NCI-H2029 treated with DMSO at 0.1 percent for 48 hours (cell line): ENCODE measurements around the gene UMODL1.

Experiments used
- DNase-seq: peaks from one replicate; lab custom pipeline; 2025; lab: John Stamatoyannopoulos, UW

The UMODL1 gene

DNA sequence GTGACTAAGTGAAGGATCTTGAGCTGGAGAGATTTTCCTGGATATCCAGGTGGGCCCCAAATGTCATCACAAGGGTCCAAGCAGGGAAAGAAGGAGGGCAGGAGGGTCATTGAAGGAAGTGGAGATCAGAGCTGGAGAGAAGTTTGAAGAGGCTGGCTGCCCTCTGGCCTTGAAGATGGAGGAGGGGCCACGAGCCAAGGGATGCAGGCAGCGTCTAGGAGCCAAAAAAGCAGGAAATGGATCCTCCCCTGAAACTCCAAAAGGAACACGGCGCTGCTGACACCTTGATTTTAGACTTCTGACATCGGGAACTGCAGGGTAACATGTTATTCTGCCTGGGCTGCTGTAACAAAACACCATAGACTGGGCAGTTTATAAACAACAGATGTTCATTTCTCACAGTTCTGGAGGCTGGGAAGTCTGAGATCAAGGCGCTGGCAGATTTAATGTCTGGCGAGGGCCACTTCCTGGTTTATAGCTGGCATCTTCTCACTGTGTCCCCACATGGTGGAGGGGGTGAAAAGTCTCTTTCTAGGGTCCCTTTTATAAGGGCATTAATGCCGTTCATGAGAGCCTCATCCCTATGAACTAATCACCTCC, 32.2 kb upstream of the UMODL1 start:
- DNase-seq: no peak

DNA sequence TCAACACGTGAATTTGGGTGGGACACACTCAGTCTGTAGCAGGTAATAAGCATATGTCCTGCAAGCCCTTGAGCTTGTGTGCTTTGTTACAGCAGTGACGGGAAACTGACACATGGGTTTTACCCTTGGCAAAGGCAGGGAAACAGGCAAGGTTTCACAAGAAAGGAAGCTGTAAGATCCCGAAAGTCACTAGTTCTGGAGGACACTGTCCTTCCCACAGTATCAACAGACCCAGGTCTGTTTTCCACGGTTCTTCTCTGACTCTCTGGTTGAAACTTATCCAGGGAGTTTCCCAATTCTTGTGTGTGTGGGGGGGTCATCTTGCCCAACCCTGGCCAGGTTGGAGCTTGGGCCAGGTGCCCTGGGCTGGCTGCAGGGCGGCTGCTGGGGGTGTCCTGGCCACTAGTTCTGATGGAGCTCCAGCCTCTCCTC, 31.6 kb upstream of the UMODL1 start:
- DNase-seq: no peak

DNA sequence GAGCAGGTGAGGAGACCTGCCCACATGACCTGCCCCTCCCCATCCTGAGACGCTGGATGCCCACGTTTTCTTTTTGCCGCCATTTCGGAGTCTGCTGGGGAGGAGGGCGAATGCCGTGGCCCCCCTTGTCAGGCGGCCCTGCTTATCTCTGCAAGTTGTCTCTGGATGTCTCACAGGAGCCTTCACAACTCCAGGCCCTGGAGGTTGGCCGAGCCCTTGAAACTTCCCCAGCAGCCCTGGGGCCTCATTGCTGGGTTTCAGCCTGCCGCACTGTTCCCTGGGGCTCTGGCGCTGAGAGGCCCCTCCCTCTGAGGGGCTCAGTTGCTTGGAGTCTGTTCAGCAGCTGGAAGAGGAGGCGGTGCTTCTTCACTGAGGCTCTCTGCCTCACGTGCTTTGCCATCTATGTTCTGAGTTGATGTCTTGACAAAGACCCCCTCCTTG, 31.2 kb upstream of the UMODL1 start:
- DNase-seq: no peak

DNA sequence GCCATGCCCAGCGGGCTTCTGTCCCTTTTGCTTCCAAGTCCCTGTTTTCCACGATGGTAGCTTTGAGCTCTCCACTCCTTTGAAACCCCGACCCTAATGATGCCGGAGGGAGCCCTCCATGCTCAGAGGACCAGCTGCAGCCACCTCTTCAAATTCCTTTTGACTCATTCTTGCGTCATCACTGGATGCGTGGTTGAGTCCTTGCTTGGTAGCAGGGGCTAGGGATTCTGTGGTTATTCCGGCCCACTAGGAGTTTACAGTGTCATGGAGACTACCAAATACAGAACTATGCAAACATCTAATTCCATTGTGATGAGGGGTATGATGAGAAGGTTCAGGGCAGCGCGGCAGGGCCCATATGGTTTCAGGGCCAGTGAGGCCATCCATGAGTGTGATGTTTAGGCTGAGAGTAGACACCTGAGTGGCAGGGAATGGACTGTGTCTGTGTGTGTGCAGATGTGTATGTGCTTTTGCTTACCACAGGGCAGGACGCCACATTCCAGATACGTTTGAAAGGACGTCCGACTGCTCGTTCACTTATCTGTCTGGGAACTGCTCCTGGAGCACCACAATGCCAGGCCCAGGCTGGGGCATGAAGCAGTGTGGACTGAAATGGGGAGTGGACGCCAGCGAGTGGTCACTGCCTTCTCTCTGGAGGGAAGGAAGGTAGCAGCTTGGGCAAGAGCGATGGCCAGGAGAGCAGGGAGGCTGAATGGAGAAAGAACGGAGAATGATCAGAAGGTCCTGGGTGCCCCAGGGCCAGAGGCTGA, 30.5 kb upstream of the UMODL1 start:
- no peak for DNase-seq

DNA sequence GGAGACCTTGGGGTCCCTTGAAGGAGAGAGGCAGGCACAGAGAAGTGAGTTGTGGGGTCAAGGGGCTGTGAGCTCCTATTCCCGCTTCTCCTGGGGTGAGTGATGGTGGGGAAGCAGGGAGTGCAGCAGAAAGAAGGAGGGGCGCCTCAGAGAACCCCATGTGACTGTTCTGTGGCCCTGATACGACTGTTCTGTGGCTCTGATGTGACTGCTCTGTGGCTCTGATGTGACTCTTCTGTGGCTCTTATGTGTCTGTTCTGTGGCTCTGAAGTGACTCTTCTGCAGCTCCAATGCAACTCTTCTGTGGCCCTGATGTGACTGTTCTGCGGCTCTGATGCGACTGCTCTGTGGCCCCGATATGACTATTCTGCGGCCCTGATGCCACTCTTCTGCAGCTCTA, 29.9 kb upstream of the UMODL1 start:
- DNase-seq: no peak

DNA sequence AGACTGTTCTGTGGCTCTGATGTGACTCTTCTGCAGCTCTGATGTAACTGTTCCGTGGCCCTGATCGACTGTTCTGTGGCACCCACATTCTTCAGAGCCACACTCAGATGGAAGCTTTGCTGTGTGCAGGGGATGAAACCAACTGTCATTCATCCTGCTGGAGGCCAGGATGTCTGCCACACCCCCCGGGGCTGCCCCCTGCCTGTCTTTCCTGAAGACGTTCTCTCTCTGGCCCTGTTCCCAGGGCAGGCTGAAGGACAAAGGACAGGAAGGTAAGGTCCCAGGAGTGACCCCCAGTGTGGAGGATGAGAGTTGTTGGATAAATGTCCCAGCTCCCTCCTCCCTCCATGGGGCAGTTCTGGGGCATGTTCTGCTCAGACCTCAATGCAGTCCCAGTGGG, 29.4 kb upstream of the UMODL1 start:
- DNase-seq: no peak

DNA sequence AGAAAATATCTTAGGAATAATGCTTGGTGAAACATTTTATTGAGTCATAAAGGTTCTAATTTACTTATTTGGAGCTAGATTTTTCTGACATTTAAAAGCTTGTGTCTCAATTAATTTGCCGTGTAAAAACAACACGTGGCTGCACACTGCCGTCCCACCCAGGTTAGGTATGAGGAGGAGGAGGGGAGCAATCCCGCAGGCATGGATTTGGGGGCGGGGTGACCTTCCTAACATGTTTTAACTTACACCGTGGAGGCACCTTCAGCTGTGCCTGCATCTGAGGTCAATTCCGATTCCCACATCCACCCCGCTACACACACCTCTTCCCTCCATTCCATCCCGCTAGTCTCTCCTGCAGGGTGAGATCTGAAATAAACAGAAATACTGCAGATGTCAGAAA, 28.5 kb upstream of the UMODL1 start:
- no peak for DNase-seq

DNA sequence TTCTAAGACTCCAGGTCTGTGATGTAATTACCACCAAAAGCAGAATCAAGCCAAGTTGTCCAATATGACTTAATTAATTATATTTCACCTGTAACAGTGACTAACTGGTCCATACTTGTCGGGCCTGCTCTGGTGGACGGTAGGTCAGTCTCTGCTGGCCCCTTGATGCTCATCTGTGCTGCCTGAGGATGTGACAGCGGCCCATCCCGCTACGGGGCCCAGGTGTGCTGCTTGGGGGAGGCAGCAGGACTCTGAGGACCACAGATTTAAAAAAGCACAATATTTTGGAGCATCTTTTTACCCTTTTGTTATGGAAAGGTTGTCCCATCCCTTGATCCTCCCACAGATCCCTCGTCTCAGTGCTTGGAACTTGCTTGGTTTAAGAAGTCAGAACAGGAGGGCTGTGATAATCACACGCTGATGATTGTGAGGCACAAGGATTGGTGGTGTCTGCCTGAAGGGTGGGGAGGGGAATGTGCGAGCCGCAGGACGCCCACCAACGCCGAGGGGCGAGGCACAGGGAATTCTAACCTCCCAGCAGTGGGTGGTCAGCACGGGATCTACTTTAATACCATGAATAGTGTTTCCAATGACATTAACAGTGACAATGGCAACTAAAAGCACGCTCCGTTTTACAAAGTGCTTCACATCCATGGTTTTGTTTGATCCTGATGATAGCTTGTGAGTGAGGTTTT, 27.8 kb upstream of the UMODL1 start:
- DNase-seq: no peak

DNA sequence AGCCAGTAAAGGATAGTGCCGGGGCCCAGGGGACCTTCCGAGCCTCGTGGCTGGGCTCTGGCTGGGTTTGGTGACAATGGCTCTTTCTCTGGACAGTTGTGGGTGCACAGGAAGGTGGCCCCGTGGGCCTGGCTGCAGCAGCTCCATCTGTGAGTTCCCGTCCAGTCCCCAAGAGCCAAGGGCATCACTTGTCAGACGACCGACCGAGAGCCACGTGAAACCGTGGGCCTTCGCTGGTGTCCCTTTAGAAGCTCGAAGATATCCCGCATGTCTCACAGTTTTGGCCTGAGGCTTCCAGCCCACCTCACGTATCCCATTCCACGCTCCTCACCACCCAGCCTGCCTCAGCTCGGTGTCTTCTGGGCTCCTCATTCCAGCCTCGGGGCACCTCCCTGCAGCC, 27.2 kb upstream of the UMODL1 start:
- DNase-seq: no peak

DNA sequence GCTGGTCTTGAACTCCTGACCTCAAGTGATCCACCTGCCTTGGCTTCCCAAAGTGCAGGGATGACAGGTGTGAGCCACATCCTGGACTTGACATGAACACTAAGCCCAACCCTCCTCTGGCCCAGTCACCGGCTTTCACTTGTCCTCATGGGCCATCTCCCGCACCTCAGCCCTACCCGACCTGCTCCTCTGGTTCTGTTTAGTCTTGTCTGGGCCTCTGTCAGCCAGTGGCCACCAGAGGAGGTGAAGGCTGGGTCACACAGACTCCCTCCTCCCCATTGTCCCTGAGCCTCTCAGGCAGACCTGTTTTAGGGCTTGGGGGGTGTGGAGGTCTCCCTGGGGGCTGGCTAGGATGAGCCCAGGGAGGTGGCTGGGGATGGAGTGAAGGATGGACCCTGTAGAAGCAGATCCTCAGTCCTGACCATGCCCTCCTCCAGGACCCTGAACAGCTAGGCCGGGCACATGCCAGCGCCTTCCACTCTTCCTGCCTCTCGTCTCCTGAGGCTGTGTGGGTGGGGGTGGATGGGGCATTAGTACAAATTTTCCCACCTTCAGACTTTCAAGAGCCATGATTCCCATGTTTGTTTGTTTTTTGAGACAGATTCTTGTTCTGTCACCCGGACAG, 26.1 kb upstream of the UMODL1 start:
- no peak for DNase-seq

DNA sequence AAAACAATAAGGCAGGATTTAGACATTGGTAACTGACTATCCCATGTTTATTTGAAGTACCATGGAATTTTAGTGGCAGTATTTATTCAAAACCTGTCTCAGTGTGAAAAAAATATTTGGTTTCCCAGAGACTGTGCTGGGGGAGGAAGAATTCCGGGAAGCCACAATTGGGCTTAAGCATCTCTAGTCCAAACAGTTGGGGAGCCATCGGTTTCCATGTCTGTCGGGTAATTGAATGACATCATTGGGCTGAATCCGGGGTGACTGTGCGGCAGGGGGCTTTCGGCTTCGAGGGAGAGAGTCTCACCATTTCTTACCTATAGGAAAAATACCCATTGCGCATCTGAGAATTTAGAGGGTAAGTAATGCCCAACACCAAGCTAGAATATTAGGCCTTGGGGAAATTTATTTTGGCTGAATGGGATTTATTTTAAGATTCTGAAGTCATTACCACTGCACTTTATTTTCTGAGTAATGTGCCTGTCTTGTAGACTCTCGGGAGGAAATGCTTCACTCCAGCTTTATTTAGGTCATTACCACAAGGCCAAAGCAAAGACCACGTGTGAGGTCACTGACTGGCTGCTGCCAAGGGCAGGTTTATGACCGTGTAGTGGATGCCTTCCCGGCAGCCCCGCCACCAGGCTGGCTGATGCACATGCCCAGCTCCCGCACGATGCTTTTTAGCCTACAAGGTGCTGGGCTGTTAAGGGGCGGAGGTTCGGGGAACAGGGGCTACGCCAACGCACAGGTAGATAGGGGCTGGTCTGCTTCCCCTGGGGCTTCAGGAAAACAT, 23.1 kb upstream of the UMODL1 start:
- DNase-seq: no peak

DNA sequence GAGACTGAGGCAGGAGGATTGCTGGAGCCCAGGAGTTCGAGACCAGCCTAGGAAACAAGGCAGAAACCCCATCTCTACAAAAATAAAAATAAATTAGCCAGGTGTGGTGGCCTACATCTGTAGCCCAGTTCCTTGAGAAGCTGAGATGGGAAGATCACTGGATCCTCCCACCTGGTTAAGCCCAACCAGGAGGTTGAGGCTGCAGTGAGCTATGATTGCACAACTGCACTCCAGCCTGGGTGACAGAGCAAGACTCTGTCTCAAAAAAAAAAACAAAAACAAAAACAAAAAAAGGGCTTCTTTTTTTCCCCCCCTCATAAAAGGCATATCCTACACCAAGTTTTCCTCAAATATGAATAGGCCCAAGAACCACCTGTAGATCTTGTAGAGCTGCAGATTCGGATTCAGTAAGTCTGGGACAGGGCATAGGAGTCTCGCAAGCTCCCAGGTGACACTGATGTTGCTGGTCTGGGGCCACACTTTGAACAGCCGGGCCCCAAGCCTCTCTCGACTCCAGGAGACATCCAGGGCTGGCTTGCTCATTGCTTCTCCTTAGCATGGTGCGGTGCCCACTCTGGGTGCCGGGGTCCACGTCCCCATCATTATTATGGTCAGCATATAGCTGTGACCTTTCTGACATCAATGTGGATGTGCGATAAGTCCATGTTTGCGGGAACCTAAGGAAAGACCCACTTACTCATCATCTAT, 22.1 kb upstream of the UMODL1 start:
- DNase-seq: no peak

DNA sequence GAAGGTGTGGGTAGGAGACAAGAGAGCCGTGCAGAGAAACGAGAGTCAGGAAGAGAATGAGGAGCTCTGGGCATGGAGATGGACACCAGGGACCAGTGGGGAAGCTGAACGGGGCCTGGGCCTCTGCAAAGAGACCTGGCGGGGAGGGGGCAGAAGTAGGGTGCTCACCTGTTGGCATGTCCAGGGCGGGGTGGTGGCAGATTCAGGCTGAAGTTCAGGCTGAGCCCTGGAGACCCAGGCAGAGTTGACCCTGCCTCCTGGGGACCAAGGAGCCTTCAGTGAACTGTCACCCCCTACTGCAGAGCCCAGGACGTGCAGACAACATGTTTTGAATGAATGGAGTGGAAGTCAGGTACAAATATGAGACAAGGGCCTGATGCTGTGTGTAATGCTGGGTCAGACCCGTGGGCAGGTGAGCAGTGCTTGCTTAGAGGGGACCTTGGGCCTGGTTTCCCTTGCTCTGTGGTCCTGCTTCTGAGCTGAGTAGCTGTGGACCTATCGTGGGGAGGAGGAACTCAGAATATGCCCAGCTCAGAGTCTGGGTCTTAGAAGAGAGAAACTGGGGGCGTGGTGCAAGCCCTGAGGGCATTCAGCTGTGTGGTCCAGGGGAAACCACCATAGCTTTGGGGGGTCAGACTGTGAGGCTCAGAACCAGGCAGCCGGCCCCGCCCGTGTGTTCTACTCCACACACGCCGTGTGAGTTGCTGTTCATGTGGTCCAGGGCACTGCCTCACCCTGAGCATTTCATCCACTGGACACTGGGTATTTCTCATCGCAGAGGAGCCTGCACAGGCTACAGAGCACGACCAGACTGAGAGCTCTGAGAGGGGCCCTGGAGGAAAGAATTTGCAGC, 21.3 kb upstream of the UMODL1 start:
- no peak for DNase-seq

DNA sequence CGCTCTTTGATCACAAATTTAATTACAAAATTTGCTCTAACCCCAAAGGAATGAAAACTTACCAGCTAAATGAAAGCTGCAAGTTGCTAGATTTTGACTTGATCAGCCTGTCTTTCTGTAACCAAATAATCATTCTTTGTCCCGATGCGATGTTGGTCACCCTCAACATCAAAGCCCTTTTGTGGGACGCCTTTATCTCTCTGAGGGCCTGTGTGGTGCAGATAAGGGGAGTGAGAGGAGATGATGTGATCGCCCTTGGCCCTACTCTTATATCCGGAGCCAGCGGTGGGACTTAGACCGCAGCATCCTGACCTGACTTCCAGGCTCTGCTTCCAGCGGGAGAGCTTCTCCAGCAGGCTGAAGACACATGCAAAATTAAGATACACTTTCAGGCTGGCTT, 19.3 kb upstream of the UMODL1 start:
- DNase-seq: no peak

DNA sequence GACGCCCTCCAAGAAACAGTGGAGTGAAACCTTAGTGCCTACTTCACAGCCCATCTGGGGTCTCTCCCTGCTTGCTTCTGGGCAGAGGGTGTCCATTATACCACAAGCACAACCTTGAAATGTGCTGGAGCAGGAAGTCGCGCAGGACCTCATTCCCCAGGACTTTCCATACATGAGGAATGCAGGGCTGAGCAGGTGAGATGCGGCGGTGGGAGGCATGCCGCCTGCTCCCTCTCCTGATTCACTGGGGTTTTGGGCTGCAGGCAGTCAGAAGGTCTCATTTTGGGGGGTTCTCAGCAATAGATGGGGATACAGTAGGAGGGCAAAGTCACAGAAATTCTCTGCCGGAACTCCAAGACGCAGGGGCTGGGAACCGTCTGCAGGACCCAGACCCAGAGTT, 15.7 kb upstream of the UMODL1 start:
- DNase-seq: no peak

DNA sequence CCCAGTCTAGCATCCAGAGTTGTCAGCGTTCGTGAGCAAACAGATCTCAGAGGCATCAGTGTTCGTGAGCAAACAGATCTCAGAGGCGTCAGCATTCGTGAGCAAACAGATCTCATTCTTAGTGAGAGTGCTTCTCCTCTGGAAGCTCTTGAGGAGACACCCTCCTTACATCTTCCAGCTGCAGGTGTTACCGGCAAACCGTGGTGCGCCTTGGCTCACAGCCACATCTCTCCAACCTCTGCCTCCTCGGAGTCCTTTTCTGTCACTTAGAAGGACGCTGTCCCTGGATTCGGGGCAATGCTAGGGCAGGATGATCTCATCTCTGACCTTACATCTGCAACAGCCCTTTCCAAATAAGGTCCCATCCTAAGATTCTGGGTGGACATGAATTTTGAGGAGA, 14.6 kb upstream of the UMODL1 start:
- DNase-seq: peak; percentile 94

DNA sequence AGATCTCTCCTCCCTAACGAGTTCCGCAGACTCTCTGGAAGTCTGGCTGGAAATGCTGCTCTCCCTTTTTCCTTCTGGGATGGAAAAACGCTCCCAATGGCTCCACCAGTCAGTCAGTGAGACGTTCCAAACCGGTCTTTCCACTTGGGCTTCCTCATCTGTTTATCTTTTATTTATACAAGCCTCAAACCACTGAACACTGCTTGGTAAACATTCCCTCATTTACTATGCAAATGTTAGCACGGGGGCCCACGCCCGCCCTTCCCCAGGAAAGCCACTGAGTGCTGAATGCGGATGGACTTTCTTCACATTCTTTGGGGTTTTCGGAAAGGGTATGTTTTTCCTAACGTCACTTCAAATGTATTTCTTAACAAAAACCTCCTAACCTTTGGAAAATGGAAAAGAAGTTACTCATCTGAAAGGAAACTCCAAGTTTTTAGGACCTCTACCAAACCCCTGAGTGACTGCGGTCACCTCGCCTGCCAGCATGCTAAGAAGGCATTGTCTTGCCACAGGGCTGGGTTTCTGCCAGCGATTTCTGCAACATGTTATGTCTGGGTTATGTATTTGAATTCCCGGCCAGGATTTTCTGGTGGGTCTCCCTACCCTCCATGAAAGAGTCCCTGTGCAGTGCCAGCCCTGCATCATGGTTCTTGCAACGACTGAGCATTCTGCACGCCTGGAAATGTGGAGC, 14.0 kb upstream of the UMODL1 start:
- peak; percentile 98 for DNase-seq

DNA sequence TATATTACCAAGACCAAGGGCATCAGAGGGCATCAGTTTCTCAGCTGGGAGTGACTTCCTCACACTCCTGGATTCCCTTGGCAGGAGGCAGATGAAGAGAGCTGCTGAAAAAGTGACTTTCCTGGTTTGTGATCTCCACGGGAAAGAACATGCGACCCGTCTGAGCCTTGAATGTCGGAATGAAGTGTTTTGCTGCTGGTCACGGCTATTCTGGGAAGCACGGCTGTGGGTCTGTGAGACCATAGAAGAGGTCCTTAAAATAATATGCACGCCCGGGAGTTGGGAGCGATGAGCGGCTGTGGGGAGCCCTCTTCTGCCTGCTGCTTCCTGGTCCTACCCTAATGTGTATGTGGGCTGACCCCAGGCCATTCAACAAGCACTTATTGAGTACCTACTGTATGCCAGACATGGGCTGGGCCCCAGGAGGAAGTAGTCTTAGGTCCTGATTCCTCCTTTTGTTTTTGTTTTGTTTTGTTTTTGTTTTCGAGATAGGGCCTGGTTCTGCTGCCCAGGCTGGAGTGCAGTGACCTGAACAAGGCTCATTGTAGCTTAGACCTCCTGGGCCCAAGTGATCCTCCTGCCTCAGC, 13.2 kb upstream of the UMODL1 start:
- DNase-seq: peak; percentile 47

DNA sequence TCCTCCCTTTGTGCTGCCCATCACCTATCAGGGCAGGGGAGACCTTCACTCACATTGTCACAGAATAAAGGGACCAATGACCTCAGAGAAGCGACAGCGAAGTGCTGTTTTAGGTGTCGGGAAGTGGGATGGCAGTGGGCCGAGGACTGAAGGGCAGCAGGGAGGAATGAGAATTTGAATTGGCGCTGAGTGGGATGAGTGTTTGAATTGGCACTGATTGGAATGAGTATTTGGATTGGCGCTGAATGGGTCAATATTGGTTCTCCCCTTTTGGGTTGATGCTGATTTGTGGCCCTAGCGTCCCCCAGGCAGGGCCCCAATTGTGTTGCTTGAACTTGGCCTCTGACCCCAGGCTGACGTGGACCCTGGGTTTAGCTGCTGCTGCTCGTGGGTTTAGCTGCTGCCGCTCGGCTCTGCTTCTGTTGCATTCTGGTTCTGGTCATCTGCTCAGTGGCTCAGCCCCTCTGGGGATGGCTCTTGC, 12.4 kb upstream of the UMODL1 start:
- DNase-seq: peak; percentile 99
